Measurements from ENCODE around the gene TMEM41A.
"Not testable (repeated sequence)": the region's sequence is repeated elsewhere in the genome, so short reads cannot be mapped to it uniquely, and the experiment has no call there.

- TF ChIP-seq, protein P1, sequence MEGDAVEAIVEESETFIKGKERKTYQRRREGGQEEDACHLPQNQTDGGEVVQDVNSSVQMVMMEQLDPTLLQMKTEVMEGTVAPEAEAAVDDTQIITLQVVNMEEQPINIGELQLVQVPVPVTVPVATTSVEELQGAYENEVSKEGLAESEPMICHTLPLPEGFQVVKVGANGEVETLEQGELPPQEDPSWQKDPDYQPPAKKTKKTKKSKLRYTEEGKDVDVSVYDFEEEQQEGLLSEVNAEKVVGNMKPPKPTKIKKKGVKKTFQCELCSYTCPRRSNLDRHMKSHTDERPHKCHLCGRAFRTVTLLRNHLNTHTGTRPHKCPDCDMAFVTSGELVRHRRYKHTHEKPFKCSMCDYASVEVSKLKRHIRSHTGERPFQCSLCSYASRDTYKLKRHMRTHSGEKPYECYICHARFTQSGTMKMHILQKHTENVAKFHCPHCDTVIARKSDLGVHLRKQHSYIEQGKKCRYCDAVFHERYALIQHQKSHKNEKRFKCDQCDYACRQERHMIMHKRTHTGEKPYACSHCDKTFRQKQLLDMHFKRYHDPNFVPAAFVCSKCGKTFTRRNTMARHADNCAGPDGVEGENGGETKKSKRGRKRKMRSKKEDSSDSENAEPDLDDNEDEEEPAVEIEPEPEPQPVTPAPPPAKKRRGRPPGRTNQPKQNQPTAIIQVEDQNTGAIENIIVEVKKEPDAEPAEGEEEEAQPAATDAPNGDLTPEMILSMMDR (conservative IDR thresholded peaks at IDR 0.05; ENCODE audit: low read depth, low read length) = not testable (repeated sequence)
- not testable (repeated sequence) for TF ChIP-seq EZH2 (IDR thresholded peaks at IDR 0.05; ENCODE audit: borderline replicate concordance, low read depth, low read length, poor library complexity, severe bottlenecking)
Observed at GRCh38 chr3:185474922-185475321, 23.9 kb downstream of the TMEM41A start.
